ELF-1 (cell line): ENCODE data around the gene IFIT1.
"Not testable (repeated sequence)": the region's sequence is repeated elsewhere in the genome, so short reads cannot be mapped to it uniquely, and the experiment has no call there.

Experiments used
- DNase-seq: peaks from one replicate; pipeline ENCODE4 v3.0.0-alpha.2; 2016; ENCODE audit warnings: low read depth, low spot score

IFIT1 gene

DNA sequence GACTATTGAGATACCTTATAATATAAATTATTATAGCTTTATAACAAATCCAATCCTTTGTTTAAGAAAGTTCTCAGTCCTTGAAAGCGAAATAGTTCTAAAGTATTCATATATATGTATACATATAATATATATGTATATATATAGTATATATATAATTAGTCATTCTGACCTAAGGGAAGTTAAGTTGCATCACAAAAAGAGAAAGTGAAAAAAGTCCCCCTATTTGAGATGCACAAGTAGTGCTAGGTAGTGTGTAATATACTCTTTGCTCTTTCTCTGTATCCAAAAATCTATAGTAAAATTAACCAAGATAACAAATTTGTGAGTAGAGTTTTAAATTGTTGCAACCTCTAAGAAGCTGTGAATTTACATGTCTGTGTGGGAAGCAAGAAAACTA, 27.9 kb upstream of the IFIT1 start:
- DNase-seq = no peak

DNA sequence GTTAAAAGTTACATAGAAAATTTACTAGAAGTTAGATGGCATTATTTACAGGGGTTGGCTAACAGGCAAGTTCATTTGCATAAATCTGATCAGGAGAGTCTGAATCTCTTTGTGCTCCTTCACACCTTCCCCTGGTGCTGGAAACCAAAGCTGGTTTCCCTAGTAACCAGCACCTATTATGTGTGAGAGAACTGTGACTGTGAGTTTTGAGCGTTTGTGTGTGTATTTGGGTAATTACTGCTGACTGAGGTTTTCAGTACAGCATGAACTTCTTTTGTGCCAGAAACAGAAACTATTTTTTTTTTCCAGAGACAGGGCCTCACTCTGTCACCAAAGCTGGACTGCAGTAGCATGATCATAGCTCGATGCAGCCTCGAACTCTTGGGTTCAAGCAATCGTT, 24.9 kb upstream of the IFIT1 start:
- no peak for DNase-seq

DNA sequence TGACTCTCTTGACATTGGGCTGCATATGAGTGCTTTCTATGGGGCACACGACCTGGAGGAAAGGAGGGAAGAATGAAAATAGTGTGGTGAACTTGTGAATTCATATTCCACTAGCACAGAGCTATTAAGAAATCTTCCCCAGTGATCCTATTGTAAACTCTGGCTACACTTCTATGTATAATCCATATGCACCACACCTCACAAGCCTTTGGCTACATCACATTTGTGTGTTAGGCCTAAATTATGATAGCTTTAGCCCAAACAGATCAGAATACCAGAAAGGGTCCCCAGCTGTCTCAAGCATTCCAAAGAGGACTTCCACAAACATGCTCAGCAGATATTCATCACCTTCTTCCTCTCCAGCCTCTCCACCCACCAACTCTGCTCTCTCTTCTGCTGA, 24.3 kb upstream of the IFIT1 start:
- no peak for DNase-seq

DNA sequence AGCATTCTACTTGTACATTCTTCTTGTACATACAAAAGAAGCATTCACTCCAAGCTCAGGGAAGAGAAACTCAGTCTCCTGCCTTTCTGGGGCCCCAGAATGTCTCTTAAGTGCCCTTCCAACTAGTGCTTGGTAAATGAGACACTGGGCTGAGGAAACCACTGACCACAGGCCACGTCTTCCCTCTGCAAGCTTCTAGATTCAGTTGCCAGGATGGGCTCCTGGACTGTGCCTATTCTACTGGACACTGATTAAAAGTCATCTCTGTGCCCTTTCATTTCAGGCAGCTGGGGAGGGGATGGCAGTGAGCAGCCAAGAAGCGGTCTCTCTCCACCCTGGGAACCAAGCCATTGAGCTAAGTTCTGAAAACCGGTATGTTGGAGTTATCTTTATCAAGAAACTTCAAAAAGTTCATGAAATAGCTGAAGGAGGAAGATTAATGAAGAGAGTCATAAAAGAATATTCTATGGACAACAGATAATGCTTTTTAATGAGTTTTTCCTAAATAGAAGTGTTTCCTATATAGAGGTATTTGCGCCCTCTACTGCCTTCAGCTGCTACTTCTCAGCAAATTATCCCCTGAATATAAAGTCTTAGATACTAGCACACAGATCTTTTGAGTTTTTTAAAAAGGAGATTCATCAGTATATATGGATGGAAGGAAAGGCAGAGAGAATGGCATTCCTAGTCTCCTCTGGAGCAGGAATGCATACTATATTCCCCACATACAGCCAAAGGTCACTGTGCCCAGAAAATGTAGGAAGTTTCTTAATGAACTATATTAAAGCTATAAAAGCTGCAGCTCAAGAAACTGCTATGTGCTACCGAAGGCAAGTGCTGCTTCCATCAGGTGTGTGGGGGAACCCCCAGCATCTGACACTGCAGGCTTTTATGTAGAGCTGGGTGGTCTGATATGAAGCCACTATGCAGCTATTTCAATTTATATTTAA, 23.0 kb upstream of the IFIT1 start:
- no peak for DNase-seq

DNA sequence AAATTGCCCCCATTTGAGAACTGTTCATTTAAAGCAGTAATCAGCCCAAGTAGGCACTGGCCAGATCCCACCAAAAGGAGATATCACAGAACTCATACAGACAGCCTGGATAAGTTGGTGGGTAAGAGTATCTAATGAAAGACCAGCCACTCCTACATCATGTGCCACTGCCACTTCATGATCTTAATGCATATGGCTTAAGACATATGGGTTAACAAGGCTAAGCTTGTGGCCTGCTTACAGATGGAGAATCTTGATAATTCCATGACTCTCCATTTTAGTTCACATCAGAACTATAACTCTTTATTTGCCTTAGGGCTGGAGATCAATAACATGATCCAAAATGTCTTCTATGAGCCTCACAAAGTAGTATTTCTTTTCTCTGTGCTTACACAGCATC, 21.3 kb upstream of the IFIT1 start:
- no peak for DNase-seq

DNA sequence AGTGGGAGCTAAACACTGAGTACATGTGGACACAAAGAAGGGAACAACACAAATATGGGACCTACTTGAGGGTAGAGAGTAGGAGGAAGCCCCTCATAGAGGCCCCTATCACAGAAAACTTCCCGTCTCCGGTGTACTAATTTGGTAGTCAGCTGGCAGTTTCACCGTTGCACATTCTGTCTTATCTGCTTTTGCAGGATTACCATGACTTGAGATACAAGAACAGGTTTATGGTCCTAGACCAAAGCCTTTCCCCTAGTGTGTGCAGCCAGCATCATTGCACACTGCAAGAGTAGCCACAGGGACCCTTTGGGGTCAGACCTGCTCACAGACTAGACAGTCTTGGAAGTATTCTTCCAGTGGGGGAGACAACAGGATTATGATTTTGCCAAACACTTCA, 20.4 kb upstream of the IFIT1 start:
- DNase-seq = no peak

DNA sequence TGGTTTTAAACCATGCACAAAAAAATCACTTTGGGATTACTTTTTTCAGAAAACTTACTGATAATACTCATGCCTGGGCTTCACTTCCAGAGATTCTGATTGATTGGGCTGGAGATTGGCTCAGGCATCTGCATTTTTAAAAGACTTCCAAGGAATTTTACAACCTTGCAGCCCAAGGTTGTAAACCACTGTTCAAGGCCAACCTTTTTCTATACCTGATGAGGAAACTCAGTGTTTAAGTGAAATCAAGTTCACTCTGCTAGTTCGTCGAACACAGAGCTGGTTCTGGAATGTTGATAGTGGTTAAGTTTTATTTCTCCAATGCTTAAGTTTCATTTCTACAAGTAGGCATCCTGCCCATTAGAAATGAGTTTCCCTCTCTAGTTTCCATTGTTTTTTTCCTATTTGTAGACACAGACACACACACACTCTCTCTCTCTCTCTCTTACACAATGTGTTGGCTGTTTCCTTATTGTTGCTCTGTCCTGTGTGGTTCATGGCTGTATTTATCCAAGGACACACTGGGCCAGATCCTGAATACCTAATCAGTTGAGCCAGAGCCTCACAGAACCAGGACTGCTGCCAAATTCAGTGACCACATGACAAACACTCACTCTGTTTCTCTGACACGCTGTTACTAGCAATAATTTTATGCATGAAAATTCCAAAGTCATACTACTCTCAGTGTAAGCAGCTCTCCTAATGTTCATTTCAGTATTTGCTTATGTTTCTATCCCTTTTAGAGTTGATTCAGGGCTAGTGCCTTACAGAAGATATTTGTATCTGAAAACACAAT, 18.3 kb upstream of the IFIT1 start:
- DNase-seq = no peak

DNA sequence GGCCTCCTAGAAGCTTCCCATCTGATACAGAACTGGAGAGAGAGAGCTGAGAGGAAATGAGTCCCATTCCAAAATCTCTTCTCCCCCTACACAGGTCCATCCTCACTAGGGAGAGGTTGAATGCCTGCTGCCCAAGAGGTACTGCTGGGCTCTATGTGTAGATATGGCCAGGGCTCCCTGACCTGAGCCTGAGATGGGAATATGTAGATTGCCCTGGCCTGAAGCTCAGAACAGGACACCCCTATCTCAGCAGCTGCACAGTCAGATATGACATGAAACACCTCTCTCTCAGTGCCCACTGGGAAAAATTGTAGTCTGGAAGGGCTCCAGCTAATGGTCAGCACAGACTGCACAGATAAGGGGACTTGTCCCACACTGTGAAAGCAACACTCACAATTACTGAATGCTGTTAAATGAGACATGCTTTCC, 17.7 kb upstream of the IFIT1 start:
- no peak for DNase-seq

DNA sequence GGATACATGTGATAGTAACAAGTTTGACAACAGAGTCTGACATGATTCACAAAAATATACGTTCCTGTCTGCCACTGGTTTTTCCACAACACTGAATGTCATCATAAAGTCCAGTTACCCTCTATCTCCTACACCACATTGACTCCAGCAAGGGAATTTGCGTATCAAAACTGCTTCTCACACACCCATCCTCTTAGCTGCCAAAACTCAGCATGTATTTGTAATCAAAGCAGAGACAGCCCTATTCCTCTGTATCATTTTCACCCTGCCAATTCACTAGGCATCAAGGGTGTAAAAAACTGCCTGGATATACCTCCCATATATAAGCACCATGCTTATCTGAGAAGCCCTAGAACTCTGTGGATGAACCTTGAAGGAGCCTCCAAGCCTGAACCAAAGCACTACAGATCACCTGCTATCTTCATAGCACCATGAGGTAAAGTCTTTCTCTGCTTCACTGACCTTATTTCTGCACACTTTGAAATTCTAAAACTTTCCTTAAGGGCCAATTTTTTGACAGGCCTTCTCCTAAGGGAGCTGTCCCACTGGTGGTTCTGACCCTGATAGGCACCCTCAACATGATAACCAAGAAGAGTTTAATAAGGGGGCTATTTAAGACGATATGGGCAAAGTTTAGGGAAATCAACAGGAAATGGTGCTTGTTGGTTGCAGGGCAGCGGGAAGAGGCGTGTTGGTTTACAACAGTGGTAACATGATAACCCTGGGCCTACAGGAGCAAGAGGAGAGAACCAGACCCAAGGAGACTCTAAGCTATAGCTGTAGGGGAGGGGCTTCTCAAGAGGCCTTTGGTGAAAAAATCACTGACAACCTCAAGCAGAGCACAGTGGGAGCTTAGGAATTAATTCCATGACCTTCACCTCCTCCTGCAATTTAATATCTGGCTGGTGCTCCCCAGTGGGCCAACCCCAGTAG, 14.5 kb upstream of the IFIT1 start, which contains the start of gene IFIT1B:
Gene IFIT1B, plus strand, starts transcription at position 352 of the 933 bp plus-strand sequence. Its CDS starts 80 bp downstream, at position 432.
- DNase-seq = peak; percentile 10

DNA sequence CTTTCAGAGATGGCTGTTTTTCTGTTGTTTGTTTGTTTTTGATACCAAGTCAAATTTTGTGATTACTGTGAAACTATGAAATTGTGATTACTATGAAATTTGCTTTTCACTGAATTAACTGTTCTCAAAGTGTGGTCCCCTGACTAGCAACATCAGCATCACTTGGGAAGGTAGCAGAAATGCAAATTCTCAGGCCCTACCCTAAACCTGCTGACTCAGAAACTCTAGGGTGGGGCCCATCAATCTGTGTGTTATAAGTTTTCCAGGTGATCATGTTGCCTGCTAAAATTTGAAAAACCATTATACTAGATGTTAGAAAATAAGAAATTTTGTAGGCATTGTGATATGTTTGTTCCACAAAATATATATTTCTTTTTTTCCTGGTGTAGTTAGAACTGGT, 13.3 kb upstream of the IFIT1 start:
- DNase-seq = no peak

DNA sequence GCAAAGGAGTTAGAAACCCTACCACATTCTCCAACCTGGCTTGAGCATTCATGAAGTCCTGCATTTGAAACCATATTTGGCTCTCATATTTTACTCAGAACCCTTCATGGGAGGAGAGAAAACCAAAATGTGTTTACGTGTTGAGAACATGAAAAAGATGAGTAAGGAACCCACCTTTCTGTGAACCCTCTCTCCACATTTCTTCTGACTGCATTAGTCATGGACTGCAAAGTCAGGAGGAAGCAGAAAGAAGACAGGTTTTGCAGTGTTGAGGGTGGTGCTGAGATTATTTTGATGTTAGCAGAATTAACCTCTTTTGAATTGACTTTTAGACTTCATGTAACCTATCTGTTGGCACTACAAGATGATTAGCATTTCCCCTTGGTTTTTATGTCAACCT, 9.7 kb upstream of the IFIT1 start:
- no peak for DNase-seq

DNA sequence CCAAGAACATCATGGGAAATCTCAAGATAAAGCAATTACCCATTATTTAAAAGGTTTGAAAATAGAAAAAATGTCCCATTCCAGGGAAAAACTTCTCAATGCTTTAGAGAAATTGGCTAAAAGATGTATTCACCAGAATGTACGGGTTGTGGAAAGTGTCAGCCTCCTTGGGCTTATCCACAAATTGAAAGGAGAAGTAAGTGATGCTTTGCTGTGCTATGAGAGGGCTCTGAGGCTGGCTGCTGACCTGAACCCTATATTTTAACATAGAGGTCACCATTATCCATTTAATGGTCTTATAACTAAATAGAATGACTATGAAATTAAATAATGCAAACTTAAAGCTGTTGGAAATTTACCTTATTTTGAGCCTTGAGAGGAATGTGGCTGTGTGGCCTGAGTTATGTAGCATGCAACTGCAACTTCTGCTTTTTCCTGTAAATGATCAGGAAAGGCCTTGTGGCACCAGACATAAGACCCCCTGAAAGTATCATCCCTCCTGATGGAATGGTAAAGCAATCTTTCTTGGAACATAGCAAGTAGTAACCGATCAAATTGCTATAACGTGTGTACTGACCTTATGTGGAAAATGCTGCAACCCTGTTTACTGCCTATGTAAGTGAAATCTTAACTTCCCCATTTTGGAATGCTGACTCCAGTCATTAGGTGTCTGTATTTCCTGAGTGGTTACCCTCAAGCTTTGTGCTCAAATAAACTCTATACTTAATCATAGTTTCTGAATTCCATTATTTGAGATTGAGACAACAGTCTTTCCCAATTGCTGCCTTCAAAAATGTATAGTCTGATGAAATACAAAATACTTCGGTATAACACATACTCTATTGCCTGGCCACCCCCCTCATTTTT, 7.7 kb upstream of the IFIT1 start:
- no peak for DNase-seq

DNA sequence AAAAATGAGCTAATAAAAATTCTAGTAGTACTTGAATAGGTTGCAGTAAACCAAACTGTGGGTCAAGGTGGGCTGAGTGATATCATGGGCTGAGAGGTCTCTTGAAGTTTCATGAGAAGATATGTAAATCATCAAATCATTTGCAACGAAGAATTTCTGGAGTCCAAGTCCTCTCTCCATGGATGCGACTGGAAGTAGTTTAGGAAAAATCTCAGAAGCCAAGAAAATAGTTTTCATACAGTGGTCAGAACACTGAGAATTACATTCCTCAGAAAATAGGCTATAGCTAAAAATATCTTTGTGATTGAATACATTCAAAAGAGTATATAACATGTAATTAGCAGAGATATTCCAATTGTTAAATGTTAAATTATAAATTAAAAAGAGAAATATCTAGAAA, 3.6 kb upstream of the IFIT1 start:
- DNase-seq = no peak

DNA sequence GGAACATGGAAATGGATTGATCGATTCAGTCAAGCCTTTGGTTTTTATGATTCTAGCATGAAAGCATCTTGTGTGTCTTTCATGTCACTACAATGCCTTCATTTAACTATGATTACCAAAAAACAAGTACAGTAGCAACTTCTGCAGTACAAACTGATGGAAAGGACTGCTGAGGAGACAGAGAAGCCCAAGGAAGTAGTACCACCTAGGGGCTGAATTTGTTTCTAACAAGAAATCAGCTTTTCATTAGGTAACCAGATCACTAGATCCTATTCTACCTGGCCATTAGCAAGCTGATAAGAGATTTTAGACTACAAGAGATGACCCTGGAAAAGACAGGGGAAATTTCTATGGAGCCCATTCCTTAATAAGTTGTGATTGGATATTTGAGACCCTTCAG, 3.2 kb upstream of the IFIT1 start:
- DNase-seq = no peak

DNA sequence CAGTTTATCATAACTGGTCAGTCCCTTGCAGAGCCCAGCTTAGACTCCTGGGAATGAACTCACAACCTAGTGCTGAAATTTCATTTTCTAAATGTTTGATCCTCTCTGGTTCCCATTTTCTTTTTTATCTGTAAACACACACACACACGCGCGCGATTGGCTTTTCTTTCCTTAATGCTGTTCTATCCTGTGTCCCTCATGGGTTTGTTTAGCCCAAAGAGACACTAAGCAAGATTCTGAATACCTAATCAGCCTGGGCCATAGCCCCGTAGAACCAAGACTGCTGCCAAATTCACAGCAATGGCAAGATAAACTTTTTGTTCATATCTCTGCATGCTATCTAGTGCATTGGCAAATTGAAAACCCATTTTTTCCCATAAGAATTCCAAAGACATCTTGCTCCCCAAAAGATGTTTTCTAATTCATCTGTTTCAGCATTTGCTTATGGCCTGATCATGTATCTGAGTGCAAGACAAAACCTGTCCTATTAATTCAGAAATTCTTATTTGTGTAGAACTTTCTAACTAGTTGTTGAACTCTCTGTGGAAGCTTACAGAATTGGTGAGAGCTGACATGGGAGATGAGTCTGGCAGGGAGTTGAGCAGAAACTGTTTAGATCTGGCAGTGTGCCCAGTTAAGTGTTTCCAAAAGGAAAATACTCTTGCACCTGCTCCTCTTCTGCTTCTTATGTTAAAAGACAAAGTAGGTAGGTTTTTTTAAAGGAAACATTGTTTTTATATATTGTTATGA, 1.8 kb upstream of the IFIT1 start:
- no peak for DNase-seq

DNA sequence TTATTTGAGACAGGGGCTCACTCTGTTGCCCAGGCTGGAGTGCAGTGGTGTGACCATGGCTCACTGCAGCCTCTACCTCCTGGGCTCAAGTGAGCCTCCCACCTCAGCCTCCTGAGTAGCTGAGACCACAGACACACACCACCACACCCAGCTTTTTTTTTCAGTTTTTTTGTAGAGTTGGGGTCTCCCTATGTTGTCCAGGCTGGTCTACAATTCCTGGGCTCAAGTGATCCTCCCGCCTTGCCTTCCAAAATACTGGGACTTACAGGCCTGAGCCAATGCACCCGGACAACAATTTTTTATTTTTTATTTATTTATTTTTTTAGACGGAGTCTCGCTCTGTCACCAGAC, 1.2 kb upstream of the IFIT1 start:
- DNase-seq = not testable (repeated sequence)

DNA sequence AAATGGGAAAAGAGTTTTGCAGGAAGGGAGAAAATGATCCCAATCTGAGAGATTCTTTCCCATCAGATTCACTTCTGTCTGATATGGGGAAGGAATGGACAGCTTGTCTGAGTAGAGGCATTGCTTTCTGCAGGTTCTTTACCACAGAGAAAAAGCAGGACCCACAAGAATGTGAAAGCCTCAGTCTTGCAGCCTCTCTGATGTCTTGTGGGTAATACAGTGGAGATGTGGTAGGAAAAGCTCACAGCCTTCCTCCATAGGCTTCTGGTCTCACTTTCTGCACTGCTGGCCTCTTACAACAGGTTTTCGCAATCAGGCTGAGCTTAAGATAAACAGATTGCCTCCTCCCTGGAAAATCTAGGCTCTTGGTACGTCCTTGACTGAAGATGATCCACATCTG, 551 bp downstream of the IFIT1 start:
- DNase-seq = peak; percentile 41

DNA sequence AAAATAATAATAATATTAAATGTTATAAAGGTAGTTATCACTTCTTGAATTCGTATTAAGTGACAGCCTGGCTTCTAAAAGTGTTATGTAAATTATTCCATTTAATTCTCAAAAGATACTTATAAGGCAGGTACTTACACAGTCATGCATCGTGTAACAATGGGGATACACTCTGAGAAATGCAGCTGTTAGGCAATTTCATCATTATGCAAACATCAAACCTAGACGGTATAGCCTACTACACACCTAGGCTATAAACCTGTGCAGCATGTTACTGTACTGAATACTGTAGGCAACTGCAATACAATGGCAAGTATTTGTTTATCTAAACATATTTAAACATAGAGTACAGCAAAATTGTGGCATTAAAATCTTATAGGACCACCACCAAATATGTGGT, 1.5 kb downstream of the IFIT1 start:
- no peak for DNase-seq

DNA sequence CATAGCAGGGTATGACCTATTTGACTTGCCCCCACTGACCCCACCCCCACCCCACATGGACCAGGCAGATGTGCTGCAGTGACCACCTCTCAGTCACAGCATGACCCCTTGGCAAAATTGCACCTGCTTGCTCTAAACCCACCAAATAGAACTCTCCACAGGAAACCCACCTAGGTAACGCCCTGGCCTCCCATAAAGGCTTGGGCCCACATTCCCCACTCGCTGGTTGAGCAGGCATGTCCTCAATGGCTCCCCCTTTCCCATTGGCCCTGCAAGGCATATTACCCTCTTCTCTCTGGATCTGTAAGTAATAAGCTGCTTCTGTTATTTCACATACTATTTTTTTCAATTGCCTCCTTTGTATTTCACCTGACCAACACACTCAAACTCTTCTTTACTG, 2.7 kb downstream of the IFIT1 start:
- DNase-seq = no peak
